Measurements from ENCODE around the gene KRTAP11-1.

GRCh38 chr21:30874526-30874925, 6.9 kb downstream of the KRTAP11-1 start:
- no peak for TF ChIP-seq CTCF (IDR thresholded peaks at IDR 0.05; ENCODE audit: insufficient read depth, low read length, poor library complexity, severe bottlenecking)
- TF ChIP-seq EZH2phosphoT487 (conservative IDR thresholded peaks at IDR 0.05; ENCODE audit: low read length) = no peak
